Embryonic facial prominence (tissue), 1 donor: ENCODE measurements around the gene R3HCC1L.

ENCODE experiments used
- DNase-seq: peaks from one replicate; pipeline ENCODE4 v3.0.0-alpha.2; 2016; ENCODE audit errors: extremely low spot score

Gene R3HCC1L

GRCh38 chr10:98260350-98260749 is 125.9 kb downstream of the R3HCC1L start:
- no peak for DNase-seq

- no peak for DNase-seq
These were observed 126.3 kb downstream of the R3HCC1L start for GRCh38 chr10:98260752-98261151.

- no peak for DNase-seq
These were observed 127.2 kb downstream of the R3HCC1L start for GRCh38 chr10:98261436-98262277.

GRCh38 chr10:98262571-98262970 is 128.1 kb downstream of the R3HCC1L start:
- DNase-seq: no peak

- no peak for DNase-seq
These were observed 128.6 kb downstream of the R3HCC1L start for GRCh38 chr10:98263088-98263487.

- no peak for DNase-seq
These were observed 130.1 kb downstream of the R3HCC1L start for GRCh38 chr10:98264378-98265065.

- no peak for DNase-seq
These were observed 131.2 kb downstream of the R3HCC1L start for GRCh38 chr10:98265403-98266378.

GRCh38 chr10:98266647-98267046 is 132.2 kb downstream of the R3HCC1L start:
- no peak for DNase-seq

- no peak for DNase-seq
These were observed 132.8 kb downstream of the R3HCC1L start for GRCh38 chr10:98267069-98267893.

- DNase-seq: no peak
These were observed 133.6 kb downstream of the R3HCC1L start, which contains the start of gene LOXL4 for GRCh38 chr10:98267894-98268693. Gene LOXL4, minus strand, starts transcription at chr10:98268194. Its CDS starts 5,175 bp downstream, at chr10:98263019.

GRCh38 chr10:98268694-98269431 is 134.4 kb downstream of the R3HCC1L start:
- no peak for DNase-seq

- no peak for DNase-seq
These were observed 135.0 kb downstream of the R3HCC1L start for GRCh38 chr10:98269435-98269912.

- no peak for DNase-seq
These were observed 135.8 kb downstream of the R3HCC1L start for GRCh38 chr10:98270073-98270740.

GRCh38 chr10:98270786-98271185 is 136.3 kb downstream of the R3HCC1L start:
- DNase-seq: no peak

GRCh38 chr10:98272245-98272644 is 137.8 kb downstream of the R3HCC1L start:
- no peak for DNase-seq

GRCh38 chr10:98272656-98273055 is 138.2 kb downstream of the R3HCC1L start:
- DNase-seq: no peak

- no peak for DNase-seq
These were observed 138.8 kb downstream of the R3HCC1L start for GRCh38 chr10:98273057-98273850.

GRCh38 chr10:98274562-98274961 is 140.1 kb downstream of the R3HCC1L start:
- DNase-seq: no peak
